WERI-Rb-1 (cell line): ENCODE measurements around the gene PARP1.

ENCODE experiments used
- DNase-seq: peaks from one replicate; pipeline ENCODE4 v3.0.0-alpha.2; 2020
- H3K27ac ChIP-seq: fragments of 250-450 bp; sonication (Bioruptor Pico); 2 replicates; pipeline ENCODE4 v1.5.1; 2020; ENCODE audit warnings: mild to moderate bottlenecking, moderate library complexity
- H3K27me3 ChIP-seq: fragments of 250-450 bp; sonication (Bioruptor Pico); 2 replicates; pipeline ENCODE4 v1.5.1; 2021; ENCODE audit warnings: mild to moderate bottlenecking, low read depth, moderate library complexity; ENCODE audit not compliant: insufficient read depth, severe bottlenecking
- H3K36me3 ChIP-seq: fragments of 250-450 bp; sonication (Bioruptor Pico); 2 replicates; pipeline ENCODE4 v1.5.1; 2020; ENCODE audit warnings: mild to moderate bottlenecking, moderate library complexity
- H3K4me3 ChIP-seq: 2 replicates; pipeline ENCODE4 v1.5.1; 2011; ENCODE audit warnings: low read depth, mild to moderate bottlenecking, control low read depth, low read length
- H3K9me3 ChIP-seq: fragments of 250-450 bp; sonication (Bioruptor Pico); 2 replicates; pipeline ENCODE4 v1.5.1; 2021; ENCODE audit warnings: mild to moderate bottlenecking, moderate library complexity; ENCODE audit not compliant: severe bottlenecking
- TF ChIP-seq, protein P1 (sequence below): IDR thresholded peaks from 2 replicates; pipeline ENCODE4 v1.5.1; 2011; ENCODE audit warnings: low read depth, mild to moderate bottlenecking, control low read depth, inconsistent platforms, low read length

The PARP1 gene

DNA sequence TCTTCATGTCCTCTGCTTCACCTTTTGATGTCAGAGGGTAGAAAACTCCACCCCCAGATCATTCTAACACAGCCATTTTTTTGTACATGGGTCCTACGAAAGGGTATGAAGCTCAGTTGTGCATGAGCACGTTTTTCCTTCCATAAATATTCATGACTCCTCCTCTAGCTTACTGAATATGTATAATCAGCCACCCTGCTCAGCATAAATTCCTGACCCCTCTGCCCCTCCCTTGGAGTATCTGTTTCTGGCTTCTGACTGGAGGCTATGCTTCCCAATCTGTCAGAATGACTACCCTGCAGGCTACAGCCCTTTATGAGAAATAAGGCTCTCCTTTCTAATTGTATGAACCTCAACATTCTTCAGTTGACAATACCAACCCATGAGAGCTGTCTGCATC lies 42.8 kb upstream of the PARP1 start:
- no peak overlapping the region for H3K4me3 ChIP-seq
- no peaks in the 10 kb centered on the region for H3K36me3 ChIP-seq
- no peak overlapping the region for H3K27ac ChIP-seq
- H3K9me3 ChIP-seq = no peaks in the 10 kb centered on the region
- TF ChIP-seq, protein P1, sequence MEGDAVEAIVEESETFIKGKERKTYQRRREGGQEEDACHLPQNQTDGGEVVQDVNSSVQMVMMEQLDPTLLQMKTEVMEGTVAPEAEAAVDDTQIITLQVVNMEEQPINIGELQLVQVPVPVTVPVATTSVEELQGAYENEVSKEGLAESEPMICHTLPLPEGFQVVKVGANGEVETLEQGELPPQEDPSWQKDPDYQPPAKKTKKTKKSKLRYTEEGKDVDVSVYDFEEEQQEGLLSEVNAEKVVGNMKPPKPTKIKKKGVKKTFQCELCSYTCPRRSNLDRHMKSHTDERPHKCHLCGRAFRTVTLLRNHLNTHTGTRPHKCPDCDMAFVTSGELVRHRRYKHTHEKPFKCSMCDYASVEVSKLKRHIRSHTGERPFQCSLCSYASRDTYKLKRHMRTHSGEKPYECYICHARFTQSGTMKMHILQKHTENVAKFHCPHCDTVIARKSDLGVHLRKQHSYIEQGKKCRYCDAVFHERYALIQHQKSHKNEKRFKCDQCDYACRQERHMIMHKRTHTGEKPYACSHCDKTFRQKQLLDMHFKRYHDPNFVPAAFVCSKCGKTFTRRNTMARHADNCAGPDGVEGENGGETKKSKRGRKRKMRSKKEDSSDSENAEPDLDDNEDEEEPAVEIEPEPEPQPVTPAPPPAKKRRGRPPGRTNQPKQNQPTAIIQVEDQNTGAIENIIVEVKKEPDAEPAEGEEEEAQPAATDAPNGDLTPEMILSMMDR = no peak
- DNase-seq = no peak
- no peaks in the 10 kb centered on the region for H3K27me3 ChIP-seq

DNA sequence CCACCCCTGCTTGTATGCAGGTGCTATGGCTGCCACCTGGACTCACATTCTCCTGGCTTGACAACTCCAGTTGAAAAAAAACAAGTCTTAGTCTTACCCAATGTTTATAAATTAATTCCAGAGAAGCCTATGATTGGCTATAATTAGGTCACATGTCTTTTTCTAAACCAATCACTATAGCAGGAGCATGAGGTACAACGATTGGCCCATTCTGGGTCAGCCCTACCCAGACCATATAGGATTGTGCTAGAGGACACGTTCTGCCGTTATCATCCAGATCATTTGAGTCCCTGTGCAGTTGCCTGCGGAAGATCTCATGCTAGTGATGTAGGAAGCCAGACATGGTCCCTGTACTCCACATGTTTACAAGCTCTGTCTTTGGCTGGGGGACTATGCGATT lies 41.9 kb upstream of the PARP1 start:
- TF ChIP-seq, protein P1 = no peak
- H3K27me3 ChIP-seq = no peaks in the 10 kb centered on the region

DNA sequence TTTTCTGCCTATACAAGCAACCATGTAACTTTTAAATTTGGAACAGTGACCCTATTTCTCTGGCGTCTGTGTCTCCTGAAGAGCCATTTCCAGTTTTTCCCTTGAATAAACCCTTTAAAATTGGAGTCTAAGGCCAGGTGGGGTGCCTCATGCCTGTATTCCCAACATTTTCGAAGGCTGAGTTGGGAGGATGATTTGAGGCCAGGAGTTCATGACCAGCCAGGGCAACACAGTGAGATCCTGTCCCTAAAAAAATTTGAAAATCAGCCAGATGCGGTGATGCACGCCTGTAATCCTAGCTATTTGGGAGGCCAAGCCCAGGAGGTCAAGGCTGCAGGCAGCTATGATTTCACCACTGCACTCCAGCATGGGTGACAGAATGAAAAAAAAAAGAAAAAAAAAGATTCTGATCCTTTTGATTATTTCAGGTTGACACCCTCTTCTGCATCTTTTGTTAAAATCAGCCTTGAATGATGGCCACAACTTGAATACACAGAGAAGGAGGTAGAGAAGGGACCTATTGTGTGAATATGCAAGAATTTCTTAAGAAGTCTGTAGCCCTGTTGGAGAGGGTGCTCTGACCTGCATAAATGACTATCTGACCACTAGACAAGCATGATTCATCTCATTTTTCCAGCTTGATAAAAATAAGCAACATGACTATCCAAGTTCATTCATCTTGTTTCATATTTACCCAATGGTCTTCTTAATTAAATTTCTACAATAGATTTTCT lies 40.2 kb upstream of the PARP1 start:
- DNase-seq = no peak
- Histone ChIP-seq H3K36me3 (no peaks in the 10 kb centered on the region), H3K9me3 (no peaks in the 10 kb centered on the region), H3K4me3 (no peak overlapping the region), H3K27ac (no peak overlapping the region), H3K27me3 (no peaks in the 10 kb centered on the region)
- TF ChIP-seq, protein P1 = no peak

More for the DNA sequence above, 41.9 kb upstream of the PARP1 start:
- Histone ChIP-seq H3K4me3 (no peak overlapping the region), H3K36me3 (no peaks in the 10 kb centered on the region), H3K27ac (no peak overlapping the region), H3K9me3 (no peaks in the 10 kb centered on the region)
- no peak for DNase-seq

DNA sequence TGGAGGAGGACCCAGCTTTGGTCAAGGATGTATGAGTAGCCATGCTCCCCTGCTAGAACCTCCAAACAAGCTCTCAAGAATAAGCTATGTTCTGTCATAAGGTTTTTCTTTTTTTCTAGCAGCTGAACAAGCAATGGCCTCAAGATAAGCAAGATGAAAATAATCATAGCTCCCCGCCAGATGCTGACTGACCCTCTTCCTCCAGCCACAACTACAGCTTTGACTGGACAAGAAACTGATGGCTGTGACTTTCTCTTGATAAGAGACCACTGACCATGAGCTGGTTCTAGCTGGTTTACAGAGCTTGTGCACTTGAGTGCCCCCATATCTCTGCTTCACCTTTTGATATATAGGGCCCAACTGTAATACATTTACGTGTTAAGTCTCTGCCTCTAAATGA lies 38.2 kb upstream of the PARP1 start:
- Histone ChIP-seq H3K27ac (no peak overlapping the region), H3K4me3 (no peak overlapping the region), H3K9me3 (no peaks in the 10 kb centered on the region), H3K36me3 (no peaks in the 10 kb centered on the region), H3K27me3 (no peaks in the 10 kb centered on the region)
- no peak for DNase-seq
- TF ChIP-seq, protein P1 = no peak

DNA sequence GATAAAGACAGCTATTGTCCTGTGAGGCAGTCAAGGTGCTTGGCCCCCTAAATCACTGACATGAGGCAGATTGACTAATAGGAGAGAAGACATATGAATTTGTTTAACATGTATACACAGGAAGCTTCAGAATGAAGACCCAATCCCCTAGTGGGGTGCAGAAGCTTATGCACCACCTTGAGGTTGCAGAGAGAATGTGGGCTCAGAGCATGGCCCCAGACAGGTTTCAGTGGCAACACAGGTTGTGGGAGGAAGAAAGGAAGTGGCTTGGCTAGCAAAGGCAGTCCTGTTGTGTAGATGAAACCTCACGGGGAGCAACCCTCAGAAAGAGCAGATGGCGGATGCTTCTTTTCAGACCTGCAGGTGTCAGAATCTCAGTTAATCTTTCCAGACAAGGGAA lies 37.0 kb upstream of the PARP1 start:
- TF ChIP-seq, protein P1 = no peak
- Histone ChIP-seq H3K4me3 (no peak overlapping the region), H3K27ac (no peak overlapping the region), H3K9me3 (no peaks in the 10 kb centered on the region), H3K27me3 (no peaks in the 10 kb centered on the region), H3K36me3 (no peaks in the 10 kb centered on the region)
- DNase-seq = peak; percentile 22

DNA sequence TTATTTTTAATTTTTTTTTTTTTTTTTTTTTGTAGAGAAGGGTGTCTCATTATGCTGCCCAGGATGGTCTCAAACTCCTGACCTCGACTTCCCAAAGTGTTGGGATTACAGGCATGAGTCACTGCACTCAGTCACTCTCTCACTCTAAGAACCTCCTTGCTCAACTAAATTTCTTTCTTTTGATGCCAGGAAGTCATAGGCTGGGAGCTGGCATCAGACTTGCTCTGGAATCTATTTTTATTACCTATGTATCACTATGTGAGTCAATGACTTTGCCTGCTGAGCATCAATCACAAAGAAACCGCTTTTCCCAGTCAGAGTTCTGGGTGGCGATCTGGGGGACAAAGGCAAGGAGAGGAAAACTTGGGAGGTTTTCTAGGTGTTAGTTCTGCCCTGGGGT lies 35.5 kb upstream of the PARP1 start:
- no peak overlapping the region for H3K4me3 ChIP-seq
- no peak for DNase-seq
- H3K27ac ChIP-seq = no peak overlapping the region
- TF ChIP-seq, protein P1 = no peak
- H3K36me3 ChIP-seq = no peaks in the 10 kb centered on the region
- no peaks in the 10 kb centered on the region for H3K27me3 ChIP-seq
- H3K9me3 ChIP-seq = no peaks in the 10 kb centered on the region
